ENCODE measurements around the gene NSD2.

- no peak for TF ChIP-seq POLR2A (IDR thresholded peaks at IDR 0.05)
- no peak for TF ChIP-seq CTCF (IDR thresholded peaks at IDR 0.05)
These were observed 136.8 kb downstream of the NSD2 start for GRCh38 chr4:2007804-2008670.
